B cell (primary cell): ENCODE data around the gene AGRN. TPM values are rescaled to one million over a fixed set of nuclear protein-coding genes. Genes with fewer than 3 reads are reported as not detected.
A peak's percentile ranks its signal among the peaks of the same experiment; 100 is the strongest.

Experiments used
- ATAC-seq: fragments of 200-7000 bp; cut with Tn5 transposase; one replicate; pipeline ENCODE4 v1.10.0; 2021; ENCODE audit warnings: low read depth, mild to moderate bottlenecking, moderate number of reproducible peaks, moderate library complexity
- CTCF ChIA-PET: fragments of 350-600 bp; sonication (Branson Sonifier 250); formaldehyde crosslinking; loops from one replicate; lab custom pipeline; 2021; ENCODE audit warnings: antibody characterized with exemption, inconsistent platforms; lab: Charles Lee
- POLR2A ChIA-PET: fragments of 350-600 bp; sonication (Branson Sonifier 250); formaldehyde crosslinking; loops from one replicate; lab custom pipeline; 2021; ENCODE audit warnings: antibody characterized with exemption; lab: Charles Lee
- DNase-seq: peaks from one replicate; pipeline ENCODE4 v3.0.0; 2013
- H2AFZ ChIP-seq: 2 replicates; pipeline ENCODE4 v1.6.1; 2012; ENCODE audit warnings: mild to moderate bottlenecking, low read depth, low read length; ENCODE audit not compliant: insufficient read depth, poor library complexity, severe bottlenecking
- H3K27ac ChIP-seq, 2 donors: 1 replicate in 1 of 2; 2 replicates in 1 of 2; pipeline ENCODE4 v1.5.1; 2012 to 2013; ENCODE audit warnings: low read length in 2 of 2, mild to moderate bottlenecking in 2 of 2, moderate library complexity in 1 of 2
- H3K27me3 ChIP-seq, 4 experiments: fragments of 200-600 bp in 1 of 4; sonication (generic) in 1 of 4; replicated peaks in 1 of 4; 1 replicate in 2 of 4; 2 replicates in 2 of 4; pipeline versions ENCODE4 v1.6.1 to v1.7.0; 2013 to 2016; ENCODE audit warnings: low read length in 3 of 4, mild to moderate bottlenecking in 2 of 4, mixed read lengths in 1 of 4, moderate library complexity in 1 of 4; ENCODE audit not compliant: insufficient read depth in 4 of 4, control insufficient read depth in 3 of 4; ENCODE audit errors: control extremely low read depth in 1 of 4
- H3K36me3 ChIP-seq, 2 experiments: replicated peaks in 1 of 2; 1 replicate in 1 of 2; 2 replicates in 1 of 2; pipeline versions ENCODE4 v1.6.1 to v1.7.1; 2013; ENCODE audit warnings: low read length in 1 of 2; ENCODE audit not compliant: insufficient read depth in 2 of 2, control insufficient read depth in 1 of 2; ENCODE audit errors: control extremely low read depth in 1 of 2, extremely low read depth in 1 of 2
- H3K4me1 ChIP-seq, 2 donors: fragments of 200-600 bp in 1 of 2; sonication (generic) in 1 of 2; 1 replicate in 1 of 2; 2 replicates in 1 of 2; pipeline versions ENCODE4 v1.5.1 to v1.6.1; 2013 to 2017; ENCODE audit warnings: low read length in 2 of 2; ENCODE audit not compliant: control insufficient read depth in 2 of 2, insufficient read depth in 2 of 2
- H3K4me2 ChIP-seq: replicated peaks from 2 replicates; pipeline ENCODE3; 2012; ENCODE audit warnings: mild to moderate bottlenecking, low read depth, low read length; ENCODE audit not compliant: poor library complexity, severe bottlenecking
- H3K4me3 ChIP-seq, 5 experiments: fragments of 200-600 bp in 1 of 5; sonication (generic) in 1 of 5; 1 replicate in 3 of 5; 2 replicates in 2 of 5; pipeline versions ENCODE4 v1.5.1 to v1.7.0; 2011 to 2016; ENCODE audit warnings: low read length in 4 of 5, mild to moderate bottlenecking in 4 of 5, low read depth in 2 of 5, control low read depth in 1 of 5, moderate library complexity in 1 of 5; ENCODE audit not compliant: insufficient read depth in 1 of 5; ENCODE audit errors: control extremely low read depth in 1 of 5, extremely low read depth in 1 of 5
- H3K79me2 ChIP-seq: fragments of 200-600 bp; sonication (generic); one replicate; pipeline ENCODE4 v1.6.0; 2016; ENCODE audit warnings: low read length; ENCODE audit not compliant: control insufficient read depth, insufficient read depth
- H3K9ac ChIP-seq: fragments of 200-600 bp; sonication (generic); 2 replicates; pipeline ENCODE4 v1.6.1; 2017; ENCODE audit warnings: mild to moderate bottlenecking, low read length, moderate library complexity
- H3K9me3 ChIP-seq, 3 donors: one replicate each; pipeline versions ENCODE4 v1.6.1 to v1.7.1; 2013; ENCODE audit warnings: low read length in 2 of 3; ENCODE audit not compliant: control insufficient read depth in 2 of 3, insufficient read depth in 1 of 3; ENCODE audit errors: control extremely low read depth in 1 of 3
- H4K20me1 ChIP-seq: 2 replicates; pipeline ENCODE4 v1.6.0; 2012; ENCODE audit warnings: mild to moderate bottlenecking, low read length; ENCODE audit not compliant: insufficient read depth, control insufficient read depth, poor library complexity, severe bottlenecking
- H3K27ac Mint-ChIP-seq: one replicate; pipeline ENCODE4 v1.8.0; 2021; ENCODE audit warnings: mixed read lengths
- H3K27me3 Mint-ChIP-seq: one replicate; pipeline ENCODE4 v1.8.0; 2021; ENCODE audit warnings: mixed read lengths
- H3K4me1 Mint-ChIP-seq: one replicate; pipeline ENCODE4 v1.8.0; 2021; ENCODE audit warnings: mixed read lengths
- H3K4me3 Mint-ChIP-seq: one replicate; pipeline ENCODE4 v1.8.0; 2021; ENCODE audit warnings: mixed read lengths
- H3K9me3 Mint-ChIP-seq: one replicate; pipeline ENCODE4 v1.8.0; 2022; ENCODE audit warnings: mixed read lengths; ENCODE audit not compliant: insufficient read depth
- EZH2 ChIP-seq: IDR thresholded peaks from 2 replicates; pipeline ENCODE4 v1.6.1; 2012; ENCODE audit warnings: borderline replicate concordance, low read depth, mild to moderate bottlenecking, moderate library complexity, low read length; ENCODE audit not compliant: insufficient read depth, poor library complexity, severe bottlenecking
- WGBS: methylation state at CpG from one replicate; pipeline ENCODE4 v1.1.5; 2013; ENCODE audit warnings: missing lambda C conversion rate; ENCODE audit not compliant: insufficient coverage; 5-methylcytosine and 5-hydroxymethylcytosine counted together
- intact Hi-C: fragments of 100-400 bp; cut with micrococcal nuclease; formaldehyde crosslinking; loops from one replicate; pipeline ENCODE4 v1.10.0; 2022
- polyA plus RNA-seq: library from polyadenylated mRNA; depleted of rRNA; stranded (reverse); fragments of >200 nt; gene quantifications from 2 replicates; pipeline ENCODE4 v1.2.3, GENCODE V29; 2012
- total RNA-seq, 2 donors: library from RNA; stranded (reverse); fragments of 120-200 nt in 1 of 2; gene quantifications; 1 replicate in 1 of 2; 2 replicates in 1 of 2; pipeline versions ENCODE4 v1.2.3 to v1.2.4, GENCODE V29; 2013 to 2022
- TF ChIP-seq, protein P1 (sequence below): fragments of 200-600 bp; IDR thresholded peaks from one replicate; pipeline ENCODE4 v1.8.0; 2022; ENCODE audit warnings: antibody characterized with exemption, mild to moderate bottlenecking

Gene AGRN
- total and polyA plus RNA-seq, 2 donors (not counting 1 experiment from before 2014, with no cell fraction given): 7.3 to 31.3 TPM

DNA sequence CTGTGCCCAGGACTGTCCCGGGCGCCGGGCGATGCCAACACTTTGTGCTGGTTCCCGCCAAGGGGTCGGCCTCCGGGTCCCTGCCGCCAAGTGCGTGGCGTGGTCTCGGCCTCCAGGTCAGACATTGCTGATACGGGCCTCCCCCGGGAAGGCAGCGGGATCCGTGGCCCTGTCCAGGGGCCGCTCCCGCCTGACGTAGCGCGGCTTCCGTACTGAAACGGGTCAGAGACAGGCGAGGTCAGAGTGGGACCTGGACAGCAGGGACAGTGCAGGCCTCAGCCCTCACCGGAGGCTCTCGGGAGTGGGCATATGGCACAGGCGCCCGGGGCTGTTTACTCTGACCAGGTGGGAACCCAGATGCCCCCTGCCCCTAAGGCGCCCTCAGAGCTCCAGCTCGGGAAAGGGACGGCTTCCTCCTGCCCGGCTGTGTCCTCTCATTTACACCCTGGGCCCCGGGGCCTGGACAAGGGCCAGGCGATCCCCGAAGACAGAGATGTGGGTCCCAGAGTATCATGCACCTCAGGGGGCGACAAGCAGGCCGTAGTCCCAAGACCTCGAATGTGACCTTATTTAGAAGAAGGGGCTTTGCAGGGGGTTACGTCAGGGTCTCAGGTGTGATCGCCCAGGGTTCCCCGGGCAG, 63.0 kb downstream of the AGRN start:
- POLR2A ChIA-PET: no interaction called here
- H3K4me1 Mint-ChIP-seq: peaks cover 5% of the 10 kb centered on the region
- 93% methylated on average over 40 of the region's 40 CpGs for WGBS
- intact Hi-C loops: no loop called here
- H3K9me3 Mint-ChIP-seq: no peaks in the 10 kb centered on the region
- Histone ChIP-seq H3K36me3 (no peaks in the 10 kb centered on the region), H3K9me3 (peaks cover 0 to 4% (median 0%) of the 10 kb centered on the region in 3 donors), H3K4me2 (no peak overlapping the region), H3K79me2 (no peaks in the 10 kb centered on the region), H3K9ac (no peak overlapping the region), H3K4me1 (peaks cover 11 to 14% of the 10 kb centered on the region in 2 donors), H3K4me3 (no peak overlapping the region), H2AFZ (no peak overlapping the region), H4K20me1 (no peaks in the 10 kb centered on the region), H3K27me3 (peaks cover 0 to 12% (median 4%) of the 10 kb centered on the region in 4 experiments), H3K27ac (no peak overlapping the region)
- CTCF ChIA-PET: no interaction called here
- H3K4me3 Mint-ChIP-seq: no peak overlapping the region
- no peaks in the 10 kb centered on the region for H3K27me3 Mint-ChIP-seq
- ATAC-seq: no peak
- no peak overlapping the region for H3K27ac Mint-ChIP-seq
- DNase-seq: no peak
- TF ChIP-seq, protein P1, sequence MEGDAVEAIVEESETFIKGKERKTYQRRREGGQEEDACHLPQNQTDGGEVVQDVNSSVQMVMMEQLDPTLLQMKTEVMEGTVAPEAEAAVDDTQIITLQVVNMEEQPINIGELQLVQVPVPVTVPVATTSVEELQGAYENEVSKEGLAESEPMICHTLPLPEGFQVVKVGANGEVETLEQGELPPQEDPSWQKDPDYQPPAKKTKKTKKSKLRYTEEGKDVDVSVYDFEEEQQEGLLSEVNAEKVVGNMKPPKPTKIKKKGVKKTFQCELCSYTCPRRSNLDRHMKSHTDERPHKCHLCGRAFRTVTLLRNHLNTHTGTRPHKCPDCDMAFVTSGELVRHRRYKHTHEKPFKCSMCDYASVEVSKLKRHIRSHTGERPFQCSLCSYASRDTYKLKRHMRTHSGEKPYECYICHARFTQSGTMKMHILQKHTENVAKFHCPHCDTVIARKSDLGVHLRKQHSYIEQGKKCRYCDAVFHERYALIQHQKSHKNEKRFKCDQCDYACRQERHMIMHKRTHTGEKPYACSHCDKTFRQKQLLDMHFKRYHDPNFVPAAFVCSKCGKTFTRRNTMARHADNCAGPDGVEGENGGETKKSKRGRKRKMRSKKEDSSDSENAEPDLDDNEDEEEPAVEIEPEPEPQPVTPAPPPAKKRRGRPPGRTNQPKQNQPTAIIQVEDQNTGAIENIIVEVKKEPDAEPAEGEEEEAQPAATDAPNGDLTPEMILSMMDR: no peak
- TF ChIP-seq EZH2: no peak

DNA sequence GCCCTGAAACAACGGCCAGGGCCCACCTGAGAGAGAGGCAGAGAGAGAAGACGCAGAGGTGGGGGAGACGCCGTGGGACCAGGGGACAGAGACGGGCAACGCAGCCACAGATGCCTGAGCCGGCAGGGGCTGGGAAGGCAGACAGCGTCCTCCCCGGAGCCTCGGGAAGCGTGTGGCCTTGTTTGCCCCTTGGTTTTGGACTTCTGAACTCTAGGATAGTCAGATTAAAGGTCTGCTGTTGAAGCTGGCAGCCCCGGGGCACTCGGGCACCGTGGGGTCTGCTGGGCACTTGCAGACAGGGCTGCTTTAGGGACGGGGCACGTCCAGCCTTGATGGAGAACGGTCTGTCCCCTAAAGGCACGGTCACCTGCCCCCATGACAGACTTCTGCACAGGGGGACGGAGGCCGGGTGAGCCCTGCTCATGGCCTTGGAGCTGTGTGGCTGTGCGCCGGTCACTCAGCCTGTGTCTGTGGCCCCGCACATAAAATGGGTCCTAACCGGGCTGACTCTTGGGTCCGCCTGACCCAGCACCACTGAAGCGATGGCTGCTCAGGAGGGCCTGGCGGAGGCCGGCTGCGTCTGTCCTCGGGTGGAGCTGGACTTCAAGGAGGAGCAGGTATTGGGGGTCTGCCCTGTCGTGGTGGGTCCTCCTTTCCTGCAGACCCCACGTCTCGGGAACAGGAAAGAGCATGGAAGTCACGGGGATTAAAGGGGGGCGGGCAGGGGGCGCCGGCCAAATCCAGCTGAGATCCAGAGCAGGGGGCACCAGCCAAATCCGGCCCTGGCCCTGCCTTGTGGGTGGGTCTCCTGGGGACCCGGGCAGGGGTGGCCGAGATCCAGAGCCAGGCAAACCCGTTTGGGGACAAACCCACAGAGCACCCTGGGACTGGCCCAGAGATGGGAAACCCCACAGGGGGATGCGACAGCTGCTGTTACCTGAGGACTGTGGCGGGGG, 63.8 kb downstream of the AGRN start:
- Histone ChIP-seq H3K27ac (no peak overlapping the region), H3K27me3 (peaks cover 0 to 12% (median 4%) of the 10 kb centered on the region in 4 experiments), H3K4me1 (peaks cover 11 to 14% of the 10 kb centered on the region in 2 donors), H3K79me2 (no peaks in the 10 kb centered on the region), H3K4me2 (no peak overlapping the region), H3K9ac (no peak overlapping the region), H4K20me1 (no peaks in the 10 kb centered on the region), H3K9me3 (peaks cover 0 to 4% (median 0%) of the 10 kb centered on the region in 3 donors), H2AFZ (no peak overlapping the region), H3K4me3 (no peak overlapping the region), H3K36me3 (no peaks in the 10 kb centered on the region)
- TF ChIP-seq EZH2: no peak
- TF ChIP-seq, protein P1: no peak
- DNase-seq (peak; percentile 13), ATAC-seq (no peak)
- H3K4me1 Mint-ChIP-seq: peaks cover 5% of the 10 kb centered on the region
- WGBS: 93% methylated on average over 43 of the region's 43 CpGs
- H3K4me3 Mint-ChIP-seq: no peak overlapping the region
- intact Hi-C loops: no loop called here
- H3K9me3 Mint-ChIP-seq: no peaks in the 10 kb centered on the region
- no peaks in the 10 kb centered on the region for H3K27me3 Mint-ChIP-seq
- no peak overlapping the region for H3K27ac Mint-ChIP-seq
- ChIA-PET POLR2A (no interaction called here), CTCF (no interaction called here)
